HG03280 (cell line): Measurements from ENCODE around the gene NAV2.
A peak's percentile ranks its signal among the peaks of the same experiment; 100 is the strongest.

ENCODE experiments used
- ATAC-seq: cut with Tn5 transposase; IDR thresholded peaks from one replicate; pipeline ENCODE4 v1.9.1; 2021; ENCODE audit warnings: mild to moderate bottlenecking, moderate library complexity; ENCODE audit not compliant: unreplicated experiment

Gene NAV2

GRCh38 chr11:20097319-20098221 lies 384.9 kb downstream of the NAV2 start:
- ATAC-seq = no peak

GRCh38 chr11:20099527-20099926 lies 386.9 kb downstream of the NAV2 start:
- ATAC-seq = no peak

DNA sequence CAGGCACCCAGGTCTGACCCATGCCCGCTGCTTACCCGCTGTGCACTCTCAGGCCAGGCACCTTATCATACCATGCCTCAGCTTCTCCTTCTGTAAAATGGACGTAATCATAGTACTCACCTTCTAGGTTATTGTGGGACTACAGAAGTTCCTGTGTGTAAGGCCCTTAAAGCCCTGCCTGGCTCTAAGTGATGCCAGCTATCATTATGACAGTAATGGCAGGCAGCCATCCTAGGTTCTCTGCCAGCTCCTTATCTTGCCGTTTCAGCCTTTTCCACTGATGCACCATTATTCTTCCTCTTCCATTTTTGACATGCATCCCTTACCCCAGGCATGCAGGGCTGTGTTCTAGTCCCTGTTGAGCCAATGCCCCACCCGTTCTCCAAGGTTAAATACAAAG lies 389.8 kb downstream of the NAV2 start:
- ATAC-seq = no peak

DNA sequence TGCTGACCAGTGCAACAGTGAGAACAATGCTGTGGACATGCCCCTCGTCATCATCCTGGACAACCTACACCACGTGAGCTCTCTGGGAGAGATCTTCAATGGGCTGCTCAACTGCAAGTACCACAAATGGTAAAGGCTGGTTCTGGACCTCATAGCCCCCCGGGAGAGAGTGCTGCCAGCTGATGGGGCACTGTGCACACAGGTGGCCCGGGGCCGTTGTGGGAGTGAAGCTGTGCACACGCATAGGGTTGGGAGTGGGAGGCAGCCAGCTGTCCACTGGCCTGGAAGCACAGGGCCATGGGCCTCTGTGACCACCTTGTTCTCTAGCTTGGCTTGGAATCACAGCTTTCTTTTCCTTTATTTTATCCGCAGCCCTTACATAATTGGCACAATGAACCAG lies 390.6 kb downstream of the NAV2 start:
- no peak for ATAC-seq

DNA sequence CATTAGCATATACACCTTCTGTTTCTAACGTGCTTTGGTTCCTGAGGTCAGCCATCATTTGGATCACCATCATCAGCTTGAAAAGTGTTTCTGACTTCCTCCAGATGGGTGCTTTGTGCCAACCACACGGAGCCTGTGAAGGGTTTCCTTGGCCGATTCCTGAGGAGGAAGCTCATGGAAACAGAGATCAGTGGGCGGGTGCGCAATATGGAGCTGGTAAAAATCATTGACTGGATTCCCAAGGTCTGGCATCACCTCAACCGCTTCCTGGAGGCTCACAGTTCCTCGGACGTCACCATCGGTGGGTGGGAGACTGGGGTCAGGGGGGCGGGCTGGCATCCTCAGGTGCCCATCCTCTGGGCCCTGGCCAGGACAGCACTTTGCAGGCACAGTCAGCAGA lies 392.8 kb downstream of the NAV2 start:
- ATAC-seq = no peak

GRCh38 chr11:20109731-20110445 lies 397.3 kb downstream of the NAV2 start:
- no peak for ATAC-seq

- ATAC-seq = peak; percentile 88
Measured at GRCh38 chr11:20110908-20111669, 398.5 kb downstream of the NAV2 start.

DNA sequence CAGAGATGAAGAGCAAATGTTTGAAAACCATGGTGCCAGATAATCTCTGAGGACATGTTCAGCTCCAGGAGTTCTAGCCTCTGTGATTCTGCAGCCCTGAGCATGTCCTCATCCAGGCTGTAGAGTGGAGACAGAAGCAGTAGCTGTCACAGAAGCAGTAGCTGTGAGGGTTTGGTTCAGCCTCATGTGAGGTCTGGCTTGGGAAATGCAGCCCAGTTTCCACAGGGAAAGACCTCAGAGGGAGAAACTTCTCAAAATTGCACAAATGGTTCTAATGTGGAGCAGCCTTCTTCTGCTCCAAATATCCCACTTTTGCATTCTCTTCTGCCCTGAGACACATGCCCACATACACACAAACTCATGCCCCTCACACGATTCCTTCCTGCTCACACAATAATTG lies 399.2 kb downstream of the NAV2 start:
- ATAC-seq = no peak

GRCh38 chr11:20112291-20113148 lies 399.9 kb downstream of the NAV2 start:
- ATAC-seq = no peak

DNA sequence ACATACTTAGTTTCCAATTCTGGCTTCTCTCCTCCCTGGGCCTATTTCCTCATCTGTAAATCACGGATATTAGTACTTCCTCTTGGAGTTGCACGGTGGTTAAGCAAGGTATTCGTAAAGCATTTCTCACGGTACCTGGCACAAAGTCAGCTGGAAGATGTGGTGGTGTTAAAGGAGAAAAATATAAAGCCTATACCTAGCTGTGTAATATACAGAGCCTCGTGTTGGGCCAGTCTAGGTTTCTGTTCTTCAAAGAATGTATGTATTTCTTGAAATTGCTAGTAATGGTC lies 400.5 kb downstream of the NAV2 start:
- ATAC-seq = no peak

DNA sequence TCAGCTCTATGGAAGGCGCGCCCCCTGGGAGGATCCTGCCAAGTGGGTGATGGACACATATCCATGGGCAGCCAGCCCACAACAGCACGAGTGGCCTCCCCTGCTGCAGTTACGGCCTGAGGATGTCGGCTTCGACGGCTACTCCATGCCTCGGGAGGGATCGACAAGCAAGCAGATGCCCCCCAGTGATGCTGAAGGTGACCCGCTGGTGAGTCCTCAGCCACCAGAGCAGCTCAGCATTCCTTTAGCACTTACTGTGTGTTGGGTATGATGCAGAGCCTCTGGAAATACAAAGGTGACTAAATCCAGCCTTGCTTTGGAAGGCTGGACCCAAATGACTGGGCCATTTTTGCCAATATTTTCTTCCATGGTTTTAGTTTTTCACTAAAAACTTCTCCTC lies 402.0 kb downstream of the NAV2 start:
- ATAC-seq = no peak

GRCh38 chr11:20116825-20117224 lies 404.2 kb downstream of the NAV2 start:
- no peak for ATAC-seq

DNA sequence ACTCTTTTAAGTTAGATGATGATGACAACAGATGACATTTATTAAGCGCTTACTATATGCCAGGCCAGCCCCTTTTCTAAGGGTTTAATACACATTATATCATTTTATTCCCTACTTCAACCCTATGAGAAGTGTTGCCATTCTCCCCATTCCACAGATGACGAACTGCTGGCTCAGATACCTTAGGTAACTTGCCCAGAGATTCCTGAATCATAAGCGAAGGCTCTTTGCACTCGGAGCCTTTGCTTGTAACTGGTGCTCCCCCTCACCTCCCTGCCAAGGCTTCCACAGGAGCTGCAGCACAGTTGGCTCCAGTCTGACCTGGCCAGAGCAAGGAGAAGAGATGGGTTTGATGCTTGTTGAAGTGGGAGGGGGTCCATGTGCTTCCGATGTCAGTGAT lies 404.7 kb downstream of the NAV2 start:
- no peak for ATAC-seq

GRCh38 chr11:20118209-20118608 lies 405.6 kb downstream of the NAV2 start:
- ATAC-seq = no peak

GRCh38 chr11:20119315-20119714 lies 406.7 kb downstream of the NAV2 start:
- ATAC-seq = no peak

- ATAC-seq = no peak
Measured at GRCh38 chr11:20120134-20120925, 407.7 kb downstream of the NAV2 start.

- no peak for ATAC-seq
Measured at GRCh38 chr11:20122131-20122530, 409.5 kb downstream of the NAV2 start.

DNA sequence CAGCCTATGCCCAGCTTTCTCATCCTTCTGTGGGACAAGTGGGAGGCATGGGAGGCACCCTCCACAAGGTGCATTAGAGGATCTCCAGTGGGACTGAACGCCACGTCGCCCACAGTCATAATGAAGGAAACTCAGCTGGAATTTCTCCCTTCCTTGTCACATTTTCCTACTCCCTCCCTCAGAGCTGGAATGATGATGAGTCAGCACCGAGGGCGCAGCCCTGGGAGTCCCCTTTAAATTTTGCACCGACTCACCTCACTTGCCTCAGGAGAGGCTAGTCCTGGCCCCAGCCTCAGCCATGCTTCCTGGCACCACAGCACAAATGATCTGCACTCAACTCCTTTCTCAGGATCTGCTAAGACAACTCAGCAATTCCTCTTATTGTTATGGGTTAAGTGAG lies 413.3 kb downstream of the NAV2 start:
- ATAC-seq = no peak

DNA sequence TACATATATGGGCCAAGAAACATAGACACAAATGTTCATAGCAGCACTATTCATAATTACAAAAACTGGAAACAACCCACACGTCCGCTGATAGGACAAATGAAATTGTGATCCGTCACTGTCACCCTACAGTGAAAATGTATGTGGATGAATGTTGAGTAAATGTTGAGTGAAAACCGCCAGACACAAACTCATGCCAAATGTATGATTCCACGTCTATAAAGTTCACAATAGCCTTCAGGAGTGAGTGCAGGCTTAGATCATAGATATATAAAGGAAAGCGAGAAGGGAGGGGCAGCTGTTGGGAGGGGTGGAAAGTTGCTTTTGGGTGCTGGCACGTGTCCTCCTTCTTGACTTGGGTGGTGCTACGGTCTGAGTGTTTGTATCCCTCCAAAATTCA lies 414.1 kb downstream of the NAV2 start:
- ATAC-seq = no peak
